SK-N-MC (cell line): Measurements from ENCODE around the gene PAFAH1B1.

ENCODE experiments used
- EZH2 ChIP-seq: fragments of 200-600 bp; sonication (generic); IDR thresholded peaks from one replicate; pipeline ENCODE4 v1.6.1; 2017; ENCODE audit warnings: antibody characterized with exemption
- POLR2AphosphoS5 ChIP-seq: IDR thresholded peaks from 2 replicates; pipeline ENCODE4 v1.6.1; 2012; ENCODE audit warnings: mild to moderate bottlenecking, low read depth, low read length, borderline replicate concordance

DNA sequence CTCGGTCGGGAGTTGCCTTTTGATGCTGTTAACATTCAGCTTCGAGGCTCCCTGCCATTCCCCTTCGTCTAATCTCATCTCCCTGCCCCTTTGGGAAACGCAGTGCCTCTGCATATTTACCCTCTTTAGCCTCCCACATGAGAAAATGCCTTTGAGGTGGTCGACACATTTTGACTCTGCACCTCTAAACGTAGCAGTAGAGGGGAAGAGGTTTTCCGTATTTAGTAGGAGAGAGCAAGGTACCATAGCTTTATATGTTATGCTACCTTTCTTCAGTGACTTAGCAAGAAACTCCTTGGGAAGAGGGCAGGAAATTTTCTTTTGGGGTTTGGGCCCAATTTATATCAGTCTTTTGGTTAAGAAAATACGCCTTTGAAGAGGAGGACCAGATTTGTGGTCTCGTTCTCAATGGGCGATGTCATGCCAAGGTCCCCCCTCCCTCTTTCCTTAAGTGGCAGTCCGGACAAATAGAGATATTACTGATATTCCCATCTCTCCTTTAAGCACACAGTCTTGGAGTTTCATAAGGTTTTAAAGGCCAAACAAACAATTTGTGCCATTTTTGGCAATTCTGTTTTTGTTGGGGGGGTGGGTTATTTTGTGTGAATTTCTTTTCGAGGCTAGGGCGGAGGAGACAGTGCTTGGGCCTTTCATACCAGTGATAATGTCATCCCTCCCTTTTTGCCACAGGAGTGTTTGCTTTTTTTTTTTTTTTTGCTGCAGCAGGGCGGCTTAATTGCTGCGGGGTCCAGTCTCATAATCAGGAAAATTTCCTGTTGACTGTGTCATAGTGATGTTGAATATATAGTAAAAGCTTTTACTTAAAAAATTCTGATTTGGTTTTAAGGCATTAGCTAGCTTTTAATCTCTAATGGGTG is 1.5 kb downstream of the PAFAH1B1 start:
- TF ChIP-seq POLR2AphosphoS5, result no peak
- no peak for TF ChIP-seq EZH2
